Hippocampal formation (tissue), 2 donors: Measurements from ENCODE around the gene THSD1.
A peak's percentile ranks its signal among the peaks of the same experiment; 100 is the strongest.

Experiments used
- DNase-seq, 2 donors: peaks; one replicate each; lab custom pipeline; 2025; lab: John Stamatoyannopoulos, UW

The THSD1 gene

GRCh38 chr13:52405767-52406494, at the start of gene THSD1:
Gene THSD1 (minus strand): TSS chr13:52406172. CDS start chr13:52402600, 3,572 bp downstream.
- peak in 1 of 2 donors; percentile 24 for DNase-seq

- DNase-seq, result peak in 1 of 2 donors; percentile 64
Measured at GRCh38 chr13:52455677-52456041, 49.7 kb upstream of the THSD1 start.

GRCh38 chr13:52454820-52455676, 49.1 kb upstream of the THSD1 start, which contains the start of gene CKAP2:
Gene CKAP2 (plus strand): TSS chr13:52455478. CDS start chr13:52455557, 79 bp downstream.
- peak; percentile 83 to 87 for DNase-seq

GRCh38 chr13:52454459-52454819, 48.5 kb upstream of the THSD1 start:
- DNase-seq, result no peak

GRCh38 chr13:52452470-52452869, 46.5 kb upstream of the THSD1 start:
- no peak for DNase-seq

GRCh38 chr13:52451135-52451804, 45.3 kb upstream of the THSD1 start:
- DNase-seq, result no peak

GRCh38 chr13:52450793-52451116, 44.8 kb upstream of the THSD1 start:
- no peak for DNase-seq

- DNase-seq, result peak; percentile 92 to 97
Measured at GRCh38 chr13:52450012-52450792, 44.2 kb upstream of the THSD1 start, which contains the start of gene VPS36. Gene VPS36 (minus strand): TSS chr13:52450634. CDS start chr13:52450594, 40 bp downstream.

GRCh38 chr13:52449331-52450011, 43.5 kb upstream of the THSD1 start:
- DNase-seq, result no peak

GRCh38 chr13:52447815-52448552, 42.0 kb upstream of the THSD1 start:
- no peak for DNase-seq

GRCh38 chr13:52447354-52447753, 41.4 kb upstream of the THSD1 start:
- no peak for DNase-seq

GRCh38 chr13:52446265-52446664, 40.3 kb upstream of the THSD1 start:
- no peak for DNase-seq

- DNase-seq, result no peak
Measured at GRCh38 chr13:52432456-52432855, 26.5 kb upstream of the THSD1 start.

- no peak for DNase-seq
Measured at GRCh38 chr13:52428295-52428694, 22.3 kb upstream of the THSD1 start.

GRCh38 chr13:52421216-52421615, 15.2 kb upstream of the THSD1 start:
- DNase-seq, result no peak

- no peak for DNase-seq
Measured at GRCh38 chr13:52419080-52419479, 13.1 kb upstream of the THSD1 start.

- DNase-seq, result no peak
Measured at GRCh38 chr13:52414963-52415362, 9.0 kb upstream of the THSD1 start.

GRCh38 chr13:52414051-52414450, 8.1 kb upstream of the THSD1 start:
- no peak for DNase-seq

- DNase-seq, result no peak
Measured at GRCh38 chr13:52412128-52412527, 6.2 kb upstream of the THSD1 start.

GRCh38 chr13:52411629-52412028, 5.7 kb upstream of the THSD1 start:
- no peak for DNase-seq
